ENCODE results near the gene CENPA. TPM values are rescaled to one million over a fixed set of nuclear protein-coding genes. Genes with fewer than 3 reads are reported as not detected.

The CENPA gene
- total RNA-seq (ENCODE audit: low replicate concordance) = 42.8 and 55.0 TPM in 2 replicates

DNA sequence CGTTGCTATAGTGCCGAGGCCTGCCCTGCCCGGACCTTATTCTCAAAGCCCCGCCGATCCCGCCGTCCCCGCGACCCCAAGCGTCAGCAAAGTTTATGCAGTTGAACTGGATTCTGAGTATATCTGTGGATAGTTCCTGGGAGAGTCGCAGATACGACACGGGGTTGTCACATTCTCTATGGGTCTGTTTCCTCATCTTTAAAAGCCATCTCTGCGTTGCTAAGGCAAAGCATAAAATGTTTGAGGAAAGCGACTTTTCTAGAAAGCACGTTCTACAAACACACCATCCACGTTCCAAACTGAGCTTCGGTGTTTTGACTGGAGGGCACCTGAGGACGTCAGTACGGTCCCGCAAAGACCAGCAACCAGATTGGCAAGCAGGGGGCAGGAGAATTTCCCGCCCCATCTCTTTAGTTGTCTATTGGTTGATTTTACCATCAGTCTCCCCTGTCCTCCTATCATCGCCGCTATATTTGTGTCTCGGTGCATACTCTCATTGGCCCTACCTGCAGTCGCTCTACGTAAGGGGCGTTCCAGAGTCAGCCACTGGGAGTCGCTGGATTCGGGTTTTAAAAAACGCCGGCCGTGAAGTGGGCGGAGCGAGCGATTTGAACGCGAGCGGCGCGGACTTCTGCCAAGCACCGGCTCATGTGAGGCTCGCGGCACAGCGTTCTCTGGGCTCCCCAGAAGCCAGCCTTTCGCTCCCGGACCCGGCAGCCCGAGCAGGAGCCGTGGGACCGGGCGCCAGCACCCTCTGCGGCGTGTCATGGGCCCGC lies at the start of gene CENPA:
CENPA (plus strand) TSS at position 626 of the 776 bp plus-strand sequence; CDS start at position 767, 141 bp downstream.
- peaks cover 6% of the 10 kb centered on the region for H3F3A ChIP-seq (ENCODE audit: low read depth)
- Mint-ChIP-seq H3K4me3 (peak within 1 kb of the TSS; percentile 91), H3K36me3 (peaks cover 36% of the 10 kb centered on the region), H3K4me1 (peaks cover 31% of the 10 kb centered on the region), H3K27ac (peak within 1 kb of the TSS; percentile 98), H3K27me3 (ENCODE audit: insufficient read depth, low read depth) (peaks cover 9% of the 10 kb centered on the region), H3K9me3 (peaks cover 21% of the 10 kb centered on the region)
- H3K79me2 ChIP-seq (ENCODE audit: low read depth) = peaks cover 45% of the 10 kb centered on the region
- peaks cover 2% of the 10 kb centered on the region for H3K9me3 ChIP-seq (ENCODE audit: low read depth)
- peaks cover 7% of the 10 kb centered on the region for H3K4me1 ChIP-seq
- H3K36me3 ChIP-seq = peaks cover 6% of the 10 kb centered on the region
- peak within 1 kb of the TSS; percentile 77 for H2AFZ ChIP-seq (replicated peaks)
- TF ChIP-seq EZH2phosphoT487 (IDR thresholded peaks at IDR 0.05) = no peak
- TF ChIP-seq, protein P1, sequence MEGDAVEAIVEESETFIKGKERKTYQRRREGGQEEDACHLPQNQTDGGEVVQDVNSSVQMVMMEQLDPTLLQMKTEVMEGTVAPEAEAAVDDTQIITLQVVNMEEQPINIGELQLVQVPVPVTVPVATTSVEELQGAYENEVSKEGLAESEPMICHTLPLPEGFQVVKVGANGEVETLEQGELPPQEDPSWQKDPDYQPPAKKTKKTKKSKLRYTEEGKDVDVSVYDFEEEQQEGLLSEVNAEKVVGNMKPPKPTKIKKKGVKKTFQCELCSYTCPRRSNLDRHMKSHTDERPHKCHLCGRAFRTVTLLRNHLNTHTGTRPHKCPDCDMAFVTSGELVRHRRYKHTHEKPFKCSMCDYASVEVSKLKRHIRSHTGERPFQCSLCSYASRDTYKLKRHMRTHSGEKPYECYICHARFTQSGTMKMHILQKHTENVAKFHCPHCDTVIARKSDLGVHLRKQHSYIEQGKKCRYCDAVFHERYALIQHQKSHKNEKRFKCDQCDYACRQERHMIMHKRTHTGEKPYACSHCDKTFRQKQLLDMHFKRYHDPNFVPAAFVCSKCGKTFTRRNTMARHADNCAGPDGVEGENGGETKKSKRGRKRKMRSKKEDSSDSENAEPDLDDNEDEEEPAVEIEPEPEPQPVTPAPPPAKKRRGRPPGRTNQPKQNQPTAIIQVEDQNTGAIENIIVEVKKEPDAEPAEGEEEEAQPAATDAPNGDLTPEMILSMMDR (IDR thresholded peaks at IDR 0.05) = no peak
- H4K20me1 ChIP-seq (ENCODE audit: low read depth) = peaks cover 13% of the 10 kb centered on the region
- peak within 1 kb of the TSS; percentile 85 for H3K4me2 ChIP-seq
- no peaks in the 10 kb centered on the region for H3K27me3 ChIP-seq
- H3K4me3 ChIP-seq = peak within 1 kb of the TSS; percentile 82
- no peak within 1 kb of the TSS for H3K27ac ChIP-seq
- peak; percentile 99 for DNase-seq (ENCODE audit: low spot score)
- H3K9ac ChIP-seq = peak within 1 kb of the TSS; percentile 33

DNA sequence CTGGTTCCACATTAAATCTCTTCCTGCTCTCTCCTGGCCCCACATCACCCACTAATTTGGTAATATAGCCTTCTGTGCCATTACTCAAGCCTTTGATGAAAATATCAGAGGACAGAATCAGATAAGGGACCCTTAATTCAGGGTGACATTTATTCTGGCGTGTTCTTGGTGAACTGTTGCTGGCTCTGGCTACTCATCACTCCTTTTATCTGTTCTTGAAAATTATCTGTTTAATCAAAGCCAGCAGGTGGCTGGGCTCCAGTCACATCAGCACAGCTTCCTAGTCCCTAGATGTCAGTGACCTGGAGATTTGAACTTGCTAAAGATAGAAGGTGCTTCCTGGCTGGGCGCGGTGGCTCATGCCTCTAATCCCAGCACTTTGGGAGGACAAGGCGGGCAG lies 48.6 kb upstream of the CENPA start:
- Histone ChIP-seq H2AFZ (replicated peaks) (no peak overlapping the region), H3F3A (ENCODE audit: low read depth) (no peaks in the 10 kb centered on the region), H3K9ac (no peak overlapping the region), H3K4me2 (no peak overlapping the region), H3K27ac (no peak overlapping the region), H3K4me3 (no peak overlapping the region), H3K4me1 (no peaks in the 10 kb centered on the region), H3K27me3 (no peaks in the 10 kb centered on the region), H3K79me2 (ENCODE audit: low read depth) (no peaks in the 10 kb centered on the region), H3K36me3 (no peaks in the 10 kb centered on the region), H3K9me3 (ENCODE audit: low read depth) (no peaks in the 10 kb centered on the region), H4K20me1 (ENCODE audit: low read depth) (no peaks in the 10 kb centered on the region)
- peak overlapping the region; percentile 21 for H3K27ac Mint-ChIP-seq
- H3K27me3 Mint-ChIP-seq (ENCODE audit: insufficient read depth, low read depth) = peaks cover 23% of the 10 kb centered on the region
- DNase-seq (ENCODE audit: low spot score) = no peak
- no peak overlapping the region for H3K4me3 Mint-ChIP-seq
- TF ChIP-seq EZH2phosphoT487 (IDR thresholded peaks at IDR 0.05) = no peak
- peaks cover 44% of the 10 kb centered on the region for H3K4me1 Mint-ChIP-seq
- H3K36me3 Mint-ChIP-seq = no peaks in the 10 kb centered on the region
- no peaks in the 10 kb centered on the region for H3K9me3 Mint-ChIP-seq

DNA sequence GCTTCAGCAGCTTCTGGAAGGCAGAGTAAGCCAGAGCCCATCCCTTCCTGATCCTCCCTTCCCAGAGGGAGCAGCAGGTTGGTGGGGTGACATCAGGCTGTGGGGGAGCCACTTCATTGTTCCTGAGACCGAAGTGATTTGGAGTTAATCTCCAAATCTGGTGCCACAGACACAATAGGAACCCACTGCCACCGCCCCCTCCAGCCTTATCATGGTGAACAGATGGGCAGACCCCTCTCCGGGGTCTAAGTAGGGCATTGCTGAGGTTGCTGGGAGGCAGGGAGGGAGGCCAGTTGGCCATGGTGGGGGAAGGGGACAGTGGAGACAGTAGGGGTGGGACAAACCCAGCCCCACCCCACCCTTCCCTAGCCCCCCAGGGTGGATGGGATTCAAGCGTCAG lies 47.4 kb upstream of the CENPA start:
- Histone ChIP-seq H3K9me3 (ENCODE audit: low read depth) (no peaks in the 10 kb centered on the region), H2AFZ (replicated peaks) (no peak overlapping the region), H3K9ac (no peak overlapping the region), H3K4me2 (no peak overlapping the region), H3K4me1 (no peaks in the 10 kb centered on the region), H3K36me3 (no peaks in the 10 kb centered on the region), H3K27ac (no peak overlapping the region), H3K79me2 (ENCODE audit: low read depth) (no peaks in the 10 kb centered on the region), H3K27me3 (no peaks in the 10 kb centered on the region), H4K20me1 (ENCODE audit: low read depth) (no peaks in the 10 kb centered on the region), H3K4me3 (no peak overlapping the region), H3F3A (ENCODE audit: low read depth) (no peaks in the 10 kb centered on the region)
- DNase-seq (ENCODE audit: low spot score) = no peak
- Mint-ChIP-seq H3K4me1 (peaks cover 36% of the 10 kb centered on the region), H3K27ac (no peak overlapping the region), H3K27me3 (ENCODE audit: insufficient read depth, low read depth) (peaks cover 25% of the 10 kb centered on the region), H3K36me3 (no peaks in the 10 kb centered on the region), H3K9me3 (no peaks in the 10 kb centered on the region), H3K4me3 (no peak overlapping the region)
- TF ChIP-seq EZH2phosphoT487 (IDR thresholded peaks at IDR 0.05) (no peak), EZH2 (IDR thresholded peaks at IDR 0.05) (no peak)
- TF ChIP-seq, protein P1 (IDR thresholded peaks at IDR 0.05) = no peak

DNA sequence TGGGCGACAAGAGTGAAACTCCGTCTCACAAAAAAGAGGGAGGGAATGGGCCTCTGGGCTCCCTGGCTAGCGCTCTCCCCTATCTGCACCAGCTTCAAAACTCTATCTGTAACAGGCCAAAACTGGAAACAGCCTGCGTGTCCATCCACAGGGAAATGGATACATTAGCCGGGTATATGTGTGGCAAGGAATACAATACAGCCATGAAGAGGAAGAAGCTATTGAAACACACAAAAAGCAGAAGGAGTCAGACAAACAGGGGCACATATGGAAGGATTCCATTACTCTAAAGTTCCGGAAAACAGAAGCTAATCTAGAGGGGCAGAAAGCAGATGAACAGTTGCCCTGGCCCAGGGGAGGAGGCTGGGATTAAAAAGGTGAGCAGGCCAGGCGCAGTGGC lies 46.3 kb upstream of the CENPA start:
- Mint-ChIP-seq H3K27me3 (ENCODE audit: insufficient read depth, low read depth) (peaks cover 28% of the 10 kb centered on the region), H3K4me3 (peak overlapping the region; percentile 27), H3K36me3 (no peaks in the 10 kb centered on the region), H3K4me1 (peaks cover 39% of the 10 kb centered on the region), H3K9me3 (no peaks in the 10 kb centered on the region), H3K27ac (no peak overlapping the region)
- no peak for DNase-seq (ENCODE audit: low spot score)
- no peaks in the 10 kb centered on the region for H3K4me1 ChIP-seq
- H3K4me2 ChIP-seq = no peak overlapping the region
- no peak overlapping the region for H2AFZ ChIP-seq (replicated peaks)
- H3K36me3 ChIP-seq = no peaks in the 10 kb centered on the region
- no peaks in the 10 kb centered on the region for H4K20me1 ChIP-seq (ENCODE audit: low read depth)
- TF ChIP-seq, protein P1 (IDR thresholded peaks at IDR 0.05) = no peak
- no peak for TF ChIP-seq EZH2phosphoT487 (IDR thresholded peaks at IDR 0.05)
- no peak for TF ChIP-seq EZH2 (IDR thresholded peaks at IDR 0.05)
- H3K9ac ChIP-seq = no peak overlapping the region
- no peak overlapping the region for H3K27ac ChIP-seq
- H3K27me3 ChIP-seq = no peaks in the 10 kb centered on the region
- H3K4me3 ChIP-seq = no peak overlapping the region
- H3F3A ChIP-seq (ENCODE audit: low read depth) = no peaks in the 10 kb centered on the region
- H3K9me3 ChIP-seq (ENCODE audit: low read depth) = no peaks in the 10 kb centered on the region
- no peaks in the 10 kb centered on the region for H3K79me2 ChIP-seq (ENCODE audit: low read depth)

All from neural progenitor cell (in vitro differentiated cells).